HepG2 (cell line): ENCODE measurements around the gene MAN1A1. TPM values are rescaled to one million over a fixed set of nuclear protein-coding genes. Genes with fewer than 3 reads are reported as not detected.

Experiments
- BRF2 ChIP-seq: sonication (generic); formaldehyde crosslinking; IDR thresholded peaks from 2 replicates; pipeline ENCODE4 v1.8.1; 2022; ENCODE audit warnings: mild to moderate bottlenecking, missing genetic modification reagents
- HNRNPLL ChIP-seq: fragments of 200-400 bp; formaldehyde crosslinking; IDR thresholded peaks from 2 replicates; pipeline ENCODE4 v1.6.1; 2017; ENCODE audit warnings: mild to moderate bottlenecking, low read depth, low read length; ENCODE audit not compliant: poor library complexity, severe bottlenecking
- MTF2 ChIP-seq: sonication (generic); formaldehyde crosslinking; IDR thresholded peaks from 2 replicates; pipeline ENCODE4 v1.5.0; 2020; ENCODE audit warnings: missing genetic modification reagents, borderline replicate concordance
- PRMT3 ChIP-seq: sonication (generic); formaldehyde crosslinking; IDR thresholded peaks from 2 replicates; pipeline ENCODE4 v1.8.1; 2022; ENCODE audit warnings: low read depth, mild to moderate bottlenecking, moderate library complexity, missing genetic modification reagents, borderline replicate concordance
- RBFOX2 ChIP-seq: fragments of 200-400 bp; formaldehyde crosslinking; IDR thresholded peaks from 2 replicates; pipeline ENCODE4 v1.6.1; 2017; ENCODE audit warnings: low read depth, mild to moderate bottlenecking, low read length
- REPIN1 ChIP-seq: sonication (generic); formaldehyde crosslinking; IDR thresholded peaks from 2 replicates; pipeline ENCODE4 v1.8.0; 2022; ENCODE audit warnings: missing genetic modification reagents, low read depth, mild to moderate bottlenecking, borderline replicate concordance
- SCMH1 ChIP-seq: sonication (generic); formaldehyde crosslinking; IDR thresholded peaks from 2 replicates; pipeline ENCODE4 v1.9.0; 2021; ENCODE audit warnings: missing genetic modification reagents, mild to moderate bottlenecking, borderline replicate concordance
- SMAD3 ChIP-seq: sonication (generic); formaldehyde crosslinking; IDR thresholded peaks from 2 replicates; pipeline ENCODE4 v1.4.0; 2020; ENCODE audit warnings: missing genetic modification reagents
- YY1 ChIP-seq: IDR thresholded peaks from 2 replicates; pipeline ENCODE4 v1.6.1; 2011; ENCODE audit warnings: low read length, low read depth, moderate library complexity, mild to moderate bottlenecking; ENCODE audit not compliant: insufficient read depth, insufficient replicate concordance
- ZBTB7B ChIP-seq: sonication (generic); formaldehyde crosslinking; IDR thresholded peaks from 2 replicates; pipeline ENCODE4 v1.4.0; 2020; ENCODE audit warnings: missing genetic modification reagents
- ZFAT ChIP-seq: sonication (generic); formaldehyde crosslinking; conservative IDR thresholded peaks from 2 replicates; pipeline ENCODE4 v1.8.1; 2023; ENCODE audit warnings: missing genetic modification reagents, inconsistent platforms
- ZFY ChIP-seq: sonication (generic); formaldehyde crosslinking; IDR thresholded peaks from 2 replicates; pipeline ENCODE4 v1.4.0; 2020; ENCODE audit warnings: missing genetic modification reagents
- ZNF383 ChIP-seq: sonication (generic); formaldehyde crosslinking; IDR thresholded peaks from 2 replicates; pipeline ENCODE4 v1.4.0; 2020; ENCODE audit warnings: missing genetic modification reagents, mild to moderate bottlenecking, borderline replicate concordance
- ZNF446 ChIP-seq: sonication (generic); formaldehyde crosslinking; IDR thresholded peaks from 2 replicates; pipeline ENCODE4 v1.5.0; 2020; ENCODE audit warnings: mild to moderate bottlenecking, missing genetic modification reagents
- ZNF512 ChIP-seq: sonication (generic); formaldehyde crosslinking; IDR thresholded peaks from 2 replicates; pipeline ENCODE4 v1.4.0; 2020; ENCODE audit warnings: mild to moderate bottlenecking, missing genetic modification reagents
- ZNF513 ChIP-seq: sonication (generic); formaldehyde crosslinking; conservative IDR thresholded peaks from 2 replicates; pipeline ENCODE4 v1.5.0; 2020; ENCODE audit warnings: missing genetic modification reagents
- ZNF550 ChIP-seq: sonication (generic); formaldehyde crosslinking; IDR thresholded peaks from 2 replicates; pipeline ENCODE4 v1.4.0; 2020; ENCODE audit warnings: mild to moderate bottlenecking, missing genetic modification reagents, borderline replicate concordance
- ZNF564 ChIP-seq: sonication (generic); formaldehyde crosslinking; IDR thresholded peaks from 2 replicates; pipeline ENCODE4 v1.8.1; 2023; ENCODE audit warnings: mild to moderate bottlenecking, missing genetic modification reagents
- ZNF616 ChIP-seq: sonication (generic); formaldehyde crosslinking; IDR thresholded peaks from 2 replicates; pipeline ENCODE4 v1.5.0; 2020; ENCODE audit warnings: low read depth, mild to moderate bottlenecking, missing genetic modification reagents
- ZNF782 ChIP-seq: sonication (generic); formaldehyde crosslinking; IDR thresholded peaks from 2 replicates; pipeline ENCODE4 v1.4.0; 2020; ENCODE audit warnings: missing genetic modification reagents, mild to moderate bottlenecking, borderline replicate concordance
- ZNF792 ChIP-seq: IDR thresholded peaks from 2 replicates; pipeline ENCODE4 v1.6.1; 2016
- ZNF878 ChIP-seq: sonication (generic); formaldehyde crosslinking; IDR thresholded peaks from 2 replicates; pipeline ENCODE4 v1.8.1; 2023; ENCODE audit warnings: mild to moderate bottlenecking, missing genetic modification reagents, moderate library complexity
- ZSCAN20 ChIP-seq: sonication (generic); formaldehyde crosslinking; IDR thresholded peaks from 2 replicates; pipeline ENCODE4 v1.4.0; 2020; ENCODE audit warnings: missing genetic modification reagents, mild to moderate bottlenecking, borderline replicate concordance
- ZZZ3 ChIP-seq: sonication (generic); formaldehyde crosslinking; IDR thresholded peaks from 2 replicates; pipeline ENCODE4 v1.4.0; 2020; ENCODE audit warnings: missing genetic modification reagents, mild to moderate bottlenecking, borderline replicate concordance
- polyA plus RNA-seq, 8 experiments: library from polyadenylated mRNA; depleted of rRNA in 3 of 8; stranded (reverse) in 7 of 8; unstranded in 1 of 8; fragments of >200 nt; fragmentation: Illumina TruSeq in 4 of 8; extraction: Trizol in 4 of 8; gene quantifications; 2 replicates each; pipeline versions ENCODE4 v1.2.1 to v1.2.3, GENCODE V29; 2011 to 2016; ENCODE audit warnings: low read depth in 4 of 8, missing spikeins in 1 of 8, mixed read lengths in 1 of 8; ENCODE audit not compliant: insufficient read depth in 1 of 8
- total RNA-seq, 5 experiments: library from RNA; depleted of rRNA; stranded (reverse); fragments of >200 nt; fragmentation: Illumina TruSeq; extraction: Trizol; gene quantifications; 2 replicates each; pipeline ENCODE4 v1.2.3, GENCODE V29; 2016; ENCODE audit warnings: low read depth in 1 of 5

The MAN1A1 gene
- total and polyA plus RNA-seq, 2 of the 13 experiments (the other 11 are each of a cell fraction or from before 2014, with no cell fraction given) = 156 to 236 TPM

GRCh38 chr6:119348748-119349360 is 707 bp downstream of the MAN1A1 start (continued):
- peak; percentile 28; the same call in 1 of the 2 replicates for TF ChIP-seq ZNF446 (CRISPR knock-in tag)
- 0 out of 2 replicates have a peak, but pooled peaks have one; percentile 2 for TF ChIP-seq SMAD3 (CRISPR knock-in tag)
- TF ChIP-seq BRF2 = peak; percentile 69
- 0 out of 2 replicates have a peak, but pooled peaks have one; percentile 6 for TF ChIP-seq REPIN1
- no peak for TF ChIP-seq ZNF782 (CRISPR knock-in tag)
- TF ChIP-seq ZNF792 (CRISPR knock-in tag) = no peak
- no peak for TF ChIP-seq ZNF383
- peak; percentile 1 for TF ChIP-seq YY1
- TF ChIP-seq ZBTB7B (CRISPR knock-in tag) = no peak
- TF ChIP-seq ZSCAN20 = 0 out of 2 replicates have a peak, but pooled peaks have one; percentile 25
- peak; percentile 98 for TF ChIP-seq RBFOX2
- TF ChIP-seq ZZZ3 (CRISPR knock-in tag) = no peak
- TF ChIP-seq MTF2 = peak; percentile 15; the same call in 1 of the 2 replicates
- peak; percentile 41 for TF ChIP-seq HNRNPLL
- 0 out of 2 replicates have a peak, but pooled peaks have one; percentile 27 for TF ChIP-seq ZNF512
- TF ChIP-seq ZNF564 = 0 out of 2 replicates have a peak, but pooled peaks have one; percentile 7
- TF ChIP-seq SCMH1 (CRISPR knock-in tag) = no peak
- peak; percentile 5; the same call in 1 of the 2 replicates for TF ChIP-seq ZFY (CRISPR knock-in tag)
- peak; percentile 55; the same call in 1 of the 2 replicates for TF ChIP-seq ZNF550 (CRISPR knock-in tag)
- peak; percentile 86; the same call in 1 of the 2 replicates for TF ChIP-seq PRMT3 (CRISPR knock-in tag)
- 0 out of 2 replicates have a peak, but pooled peaks have one; percentile 23 for TF ChIP-seq ZNF878
- TF ChIP-seq ZNF513 (CRISPR knock-in tag) = 0 out of 2 replicates have a peak, but pooled peaks have one; percentile 27
- no peak for TF ChIP-seq ZNF616 (CRISPR knock-in tag)
- TF ChIP-seq ZFAT = 0 out of 2 replicates have a peak, but pooled peaks have one; percentile 10
